Loucy (cell line): Measurements from ENCODE around the gene SIL1.

Experiments used
- EZH2phosphoT487 ChIP-seq: fragments of 200-600 bp; IDR thresholded peaks from 2 replicates; pipeline ENCODE4 v1.6.1; 2018; ENCODE audit warnings: antibody characterized with exemption, mild to moderate bottlenecking, moderate library complexity, borderline replicate concordance
- TF ChIP-seq, protein P1 (sequence below): fragments of 200-600 bp; sonication (generic); conservative IDR thresholded peaks from 2 replicates; pipeline ENCODE4 v1.5.1; 2014; ENCODE audit warnings: mild to moderate bottlenecking, antibody characterized with exemption, low read length

DNA sequence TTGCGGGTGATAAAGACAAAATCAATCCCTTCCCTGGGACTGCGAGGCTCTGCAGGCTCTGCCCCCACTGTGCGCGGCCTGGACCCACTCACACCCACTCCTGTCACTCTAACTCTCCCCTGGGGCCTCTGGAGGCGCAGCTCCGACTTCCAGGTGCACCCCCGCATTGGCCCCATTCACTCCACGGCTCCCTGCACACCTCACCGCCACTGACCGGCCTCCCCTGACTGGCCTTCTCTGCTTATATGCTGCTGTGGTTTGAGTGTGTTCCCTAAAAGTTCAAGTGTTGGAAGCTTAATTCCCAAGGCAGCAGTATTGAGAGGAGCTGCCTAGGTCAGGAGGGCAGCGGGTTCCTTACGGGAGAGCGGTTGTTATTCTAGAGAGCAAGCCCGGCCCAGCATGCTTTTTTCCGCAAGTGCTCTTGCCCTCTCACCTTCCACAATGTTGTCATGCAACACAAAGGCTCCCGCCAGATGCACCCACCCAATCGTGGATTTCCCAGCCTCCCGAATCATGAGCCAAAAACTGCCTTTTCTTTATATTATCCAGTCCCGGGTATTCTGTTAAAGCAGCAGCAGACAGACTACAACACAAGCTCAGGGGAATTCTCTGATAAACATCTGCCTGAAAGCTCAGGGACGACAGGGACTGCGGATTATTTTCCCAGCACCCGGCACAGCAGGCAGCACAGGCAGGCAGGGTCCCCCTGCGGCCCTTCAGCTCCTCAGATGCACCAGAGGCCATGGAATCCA is 249.5 kb downstream of the SIL1 start:
- TF ChIP-seq, protein P1, sequence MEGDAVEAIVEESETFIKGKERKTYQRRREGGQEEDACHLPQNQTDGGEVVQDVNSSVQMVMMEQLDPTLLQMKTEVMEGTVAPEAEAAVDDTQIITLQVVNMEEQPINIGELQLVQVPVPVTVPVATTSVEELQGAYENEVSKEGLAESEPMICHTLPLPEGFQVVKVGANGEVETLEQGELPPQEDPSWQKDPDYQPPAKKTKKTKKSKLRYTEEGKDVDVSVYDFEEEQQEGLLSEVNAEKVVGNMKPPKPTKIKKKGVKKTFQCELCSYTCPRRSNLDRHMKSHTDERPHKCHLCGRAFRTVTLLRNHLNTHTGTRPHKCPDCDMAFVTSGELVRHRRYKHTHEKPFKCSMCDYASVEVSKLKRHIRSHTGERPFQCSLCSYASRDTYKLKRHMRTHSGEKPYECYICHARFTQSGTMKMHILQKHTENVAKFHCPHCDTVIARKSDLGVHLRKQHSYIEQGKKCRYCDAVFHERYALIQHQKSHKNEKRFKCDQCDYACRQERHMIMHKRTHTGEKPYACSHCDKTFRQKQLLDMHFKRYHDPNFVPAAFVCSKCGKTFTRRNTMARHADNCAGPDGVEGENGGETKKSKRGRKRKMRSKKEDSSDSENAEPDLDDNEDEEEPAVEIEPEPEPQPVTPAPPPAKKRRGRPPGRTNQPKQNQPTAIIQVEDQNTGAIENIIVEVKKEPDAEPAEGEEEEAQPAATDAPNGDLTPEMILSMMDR, result no peak
- no peak for TF ChIP-seq EZH2phosphoT487
